GM18499 (cell line): ENCODE data around the gene RAB40A.
"Not testable (repeated sequence)": the region's sequence is repeated elsewhere in the genome, so short reads cannot be mapped to it uniquely, and the experiment has no call there.

Experiments used
- ATAC-seq: cut with Tn5 transposase; IDR thresholded peaks from one replicate; pipeline ENCODE4 v1.9.1; 2021; ENCODE audit warnings: moderate number of reproducible peaks; ENCODE audit not compliant: insufficient read depth, unreplicated experiment

The RAB40A gene

GRCh38 chrX:103529550-103529949, 10.3 kb upstream of the RAB40A start:
- ATAC-seq: no peak

- no peak for ATAC-seq
Measured at GRCh38 chrX:103524747-103525146, 5.5 kb upstream of the RAB40A start.

- ATAC-seq: no peak
Measured at GRCh38 chrX:103523605-103524004, 4.3 kb upstream of the RAB40A start.

- no peak for ATAC-seq
Measured at GRCh38 chrX:103520386-103520785, 1.1 kb upstream of the RAB40A start.

- ATAC-seq: no peak
Measured at GRCh38 chrX:103518571-103518970, 718 bp downstream of the RAB40A start.

- ATAC-seq: no peak
Measured at GRCh38 chrX:103517246-103517645, 2.0 kb downstream of the RAB40A start.

- no peak for ATAC-seq
Measured at GRCh38 chrX:103513476-103514108, 5.7 kb downstream of the RAB40A start.

GRCh38 chrX:103513067-103513466, 6.2 kb downstream of the RAB40A start:
- ATAC-seq: no peak

- no peak for ATAC-seq
Measured at GRCh38 chrX:103510031-103510430, 9.3 kb downstream of the RAB40A start.

- ATAC-seq: no peak
Measured at GRCh38 chrX:103503853-103504207, 15.5 kb downstream of the RAB40A start.

- ATAC-seq: no peak
Measured at GRCh38 chrX:103503163-103503852, 16.0 kb downstream of the RAB40A start.

GRCh38 chrX:103498786-103499185, 20.5 kb downstream of the RAB40A start:
- ATAC-seq: no peak

GRCh38 chrX:103495786-103496185, 23.5 kb downstream of the RAB40A start:
- ATAC-seq: no peak

GRCh38 chrX:103493578-103493977, 25.7 kb downstream of the RAB40A start:
- ATAC-seq: not testable (repeated sequence)

GRCh38 chrX:103489733-103490132, 29.6 kb downstream of the RAB40A start:
- not testable (repeated sequence) for ATAC-seq

- ATAC-seq: no peak
Measured at GRCh38 chrX:103488794-103489193, 30.5 kb downstream of the RAB40A start.

- no peak for ATAC-seq
Measured at GRCh38 chrX:103488332-103488731, 31.0 kb downstream of the RAB40A start.

GRCh38 chrX:103483720-103484119, 35.6 kb downstream of the RAB40A start:
- no peak for ATAC-seq

- ATAC-seq: no peak
Measured at GRCh38 chrX:103480526-103480925, 38.8 kb downstream of the RAB40A start.

- no peak for ATAC-seq
Measured at GRCh38 chrX:103477496-103477895, 41.8 kb downstream of the RAB40A start.

- no peak for ATAC-seq
Measured at GRCh38 chrX:103475381-103475780, 43.9 kb downstream of the RAB40A start.

- ATAC-seq: not testable (repeated sequence)
Measured at GRCh38 chrX:103469977-103470376, 49.3 kb downstream of the RAB40A start.
